Umbilical cord (tissue), 2 donors: ENCODE results near the gene SOBP. TPM values are rescaled to one million over a fixed set of nuclear protein-coding genes. Genes with fewer than 3 reads are reported as not detected.

Experiments used
- DNase-seq: peaks from one replicate; pipeline ENCODE4 v3.0.0-alpha.2; 2015; ENCODE audit warnings: low spot score
- total RNA-seq: library from RNA; depleted of rRNA; stranded (reverse); fragments of >200 nt; gene quantifications from one replicate; pipeline ENCODE4 v1.2.3, GENCODE V29; 2014; ENCODE audit warnings: low replicate concordance; ENCODE audit not compliant: insufficient read depth

SOBP gene
- total RNA-seq, 1 donor from 2014 or later, result 29.6 TPM

DNA sequence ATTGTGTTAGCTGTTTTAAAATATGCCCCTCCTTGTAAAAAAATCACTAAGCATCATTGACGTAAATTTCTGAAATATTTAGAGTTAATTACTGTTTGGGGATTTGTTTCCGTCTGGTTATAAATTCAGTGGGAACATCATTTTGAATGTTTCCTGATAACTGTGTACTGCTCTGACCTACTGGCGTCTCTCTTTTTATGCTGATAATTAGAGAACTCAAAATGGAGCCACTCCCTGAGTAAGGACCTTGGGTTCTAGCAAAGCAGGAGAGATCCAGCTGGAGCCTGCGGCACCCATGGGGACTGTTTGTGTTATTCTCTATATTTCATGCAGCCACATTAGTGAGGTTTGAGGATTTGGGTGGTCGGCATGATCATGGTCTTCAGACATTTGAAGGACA, 124.9 kb downstream of the SOBP start:
- no peak for DNase-seq

DNA sequence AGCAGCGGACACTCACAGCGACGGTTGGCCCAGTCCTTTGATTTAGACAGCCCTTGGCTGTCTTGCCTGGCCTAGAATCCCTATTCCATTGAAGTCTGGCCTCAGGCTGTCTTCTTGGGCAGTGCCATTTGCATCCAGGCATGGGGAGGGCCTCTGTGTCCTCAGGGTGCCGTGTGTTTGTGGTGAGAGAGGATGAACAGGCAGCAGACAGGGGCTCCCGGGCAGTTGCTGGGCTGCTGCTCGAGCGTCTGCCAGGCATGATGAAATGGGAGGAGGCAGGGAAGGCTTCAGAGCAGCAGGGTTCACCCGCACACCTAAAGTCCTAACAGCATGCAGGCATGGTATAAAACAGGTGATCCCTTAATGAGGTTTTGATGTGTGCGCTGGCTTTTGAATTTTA, 126.9 kb downstream of the SOBP start:
- no peak for DNase-seq

DNA sequence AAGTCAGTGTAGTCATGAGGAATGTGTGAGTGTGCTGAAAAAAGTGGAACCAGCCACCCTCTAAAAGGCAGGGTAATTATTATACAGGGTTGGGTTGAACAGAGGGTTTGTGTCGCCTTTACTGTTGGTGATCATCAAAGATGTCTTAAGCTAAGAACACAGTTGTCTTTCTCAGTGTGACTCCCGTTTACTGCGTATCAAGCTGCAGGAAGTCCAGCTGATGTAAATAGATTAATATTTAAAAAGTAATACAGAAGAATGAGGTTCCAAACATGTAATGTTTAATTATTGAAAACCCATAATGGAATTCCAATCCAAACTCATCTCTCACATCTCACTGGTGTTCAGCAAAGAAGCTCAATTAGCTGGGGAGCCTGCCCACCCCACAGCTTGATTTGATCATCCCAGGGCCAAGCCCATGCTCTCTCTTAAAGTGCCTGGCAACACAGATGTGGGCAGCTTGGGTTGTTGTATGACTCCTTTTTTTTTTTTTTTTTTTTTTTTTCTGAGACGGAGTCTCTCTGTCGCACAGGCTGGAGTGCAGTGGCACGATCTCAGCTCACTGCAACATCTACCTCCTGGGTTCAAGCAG, 127.5 kb downstream of the SOBP start:
- DNase-seq, result no peak

- no peak for DNase-seq
Measured at GRCh38 chr6:107618672-107619071, 128.8 kb downstream of the SOBP start.

GRCh38 chr6:107620732-107621131, 130.8 kb downstream of the SOBP start:
- no peak for DNase-seq

DNA sequence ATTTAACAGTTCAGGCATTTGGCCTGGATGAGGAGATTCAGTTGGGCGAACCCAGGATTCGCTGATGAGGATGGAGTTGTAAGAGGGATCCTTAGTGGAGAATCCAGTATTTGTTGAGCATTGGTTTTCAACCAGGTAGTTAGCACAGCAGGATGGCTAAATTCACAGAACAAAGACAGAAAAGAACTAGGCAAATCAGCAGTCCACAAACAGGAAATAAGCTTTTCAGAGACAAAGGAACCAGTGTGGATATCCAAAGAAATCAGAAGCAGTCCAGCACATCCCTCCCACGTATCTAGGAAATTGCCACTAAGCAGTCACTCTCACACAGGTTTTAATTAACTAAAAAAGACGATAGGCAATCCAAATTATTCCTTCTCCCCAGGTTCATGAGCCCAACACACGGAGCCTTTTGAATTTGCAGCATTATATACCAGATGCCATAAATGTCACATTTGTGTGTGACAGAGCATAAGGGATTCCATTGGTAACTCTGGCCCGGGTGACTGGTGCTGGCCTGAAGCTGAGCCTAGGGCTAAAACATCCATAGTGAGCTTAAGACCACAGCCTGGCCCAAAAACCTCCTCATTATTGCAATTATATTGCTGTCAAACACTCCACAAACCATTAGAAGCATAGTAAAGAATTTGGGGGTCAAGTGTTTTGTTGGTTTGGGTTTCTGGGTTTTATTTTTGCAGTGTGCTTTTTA, 131.5 kb downstream of the SOBP start:
- no peak for DNase-seq

- DNase-seq, result no peak
Measured at GRCh38 chr6:107622269-107622668, 132.4 kb downstream of the SOBP start.

- DNase-seq, result no peak
Measured at GRCh38 chr6:107624050-107624449, 134.1 kb downstream of the SOBP start.

DNA sequence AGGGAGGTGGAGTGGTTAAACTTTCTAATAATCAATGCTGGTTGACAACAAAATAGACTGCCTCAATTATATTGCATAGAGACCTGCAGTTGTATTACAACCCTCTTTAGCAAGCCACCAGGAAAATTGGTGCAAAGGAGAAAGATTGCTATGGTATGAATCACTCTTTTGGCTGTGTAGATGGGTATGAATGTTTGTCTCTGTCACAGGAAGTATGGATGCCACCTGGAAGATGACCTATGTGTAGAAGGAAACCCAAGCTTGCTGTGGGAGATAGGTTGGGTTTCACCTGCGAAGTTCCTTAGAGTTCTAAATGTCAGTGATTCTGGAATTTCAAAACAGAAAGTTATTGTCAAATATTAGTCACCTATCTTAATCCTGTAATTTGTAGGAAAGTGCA, 134.6 kb downstream of the SOBP start:
- DNase-seq, result no peak

GRCh38 chr6:107625264-107625663, 135.3 kb downstream of the SOBP start:
- no peak for DNase-seq

DNA sequence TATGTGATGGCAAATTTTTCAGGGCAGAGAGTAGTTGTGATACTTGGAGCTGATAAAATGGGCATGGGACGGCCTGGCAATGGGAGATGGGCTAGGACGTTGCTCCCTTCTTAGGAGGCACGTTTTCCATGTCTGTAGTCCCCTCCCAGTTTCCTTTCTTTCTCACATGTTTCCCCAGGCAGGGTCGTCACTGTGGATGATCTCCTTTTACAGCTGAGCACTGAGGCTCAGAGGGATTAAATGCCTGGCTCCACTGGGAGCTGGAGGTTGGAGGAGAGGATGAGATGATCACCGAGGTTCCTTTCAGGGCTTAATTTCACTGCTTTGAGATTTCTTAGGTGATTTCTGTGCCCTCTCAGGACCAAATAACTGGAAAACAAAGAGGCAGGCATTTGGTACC, 136.7 kb downstream of the SOBP start:
- no peak for DNase-seq

- no peak for DNase-seq
Measured at GRCh38 chr6:107627969-107628368, 138.1 kb downstream of the SOBP start.

GRCh38 chr6:107628878-107629277, 139.0 kb downstream of the SOBP start:
- DNase-seq, result no peak

GRCh38 chr6:107629548-107630129, 139.7 kb downstream of the SOBP start:
- DNase-seq, result no peak

DNA sequence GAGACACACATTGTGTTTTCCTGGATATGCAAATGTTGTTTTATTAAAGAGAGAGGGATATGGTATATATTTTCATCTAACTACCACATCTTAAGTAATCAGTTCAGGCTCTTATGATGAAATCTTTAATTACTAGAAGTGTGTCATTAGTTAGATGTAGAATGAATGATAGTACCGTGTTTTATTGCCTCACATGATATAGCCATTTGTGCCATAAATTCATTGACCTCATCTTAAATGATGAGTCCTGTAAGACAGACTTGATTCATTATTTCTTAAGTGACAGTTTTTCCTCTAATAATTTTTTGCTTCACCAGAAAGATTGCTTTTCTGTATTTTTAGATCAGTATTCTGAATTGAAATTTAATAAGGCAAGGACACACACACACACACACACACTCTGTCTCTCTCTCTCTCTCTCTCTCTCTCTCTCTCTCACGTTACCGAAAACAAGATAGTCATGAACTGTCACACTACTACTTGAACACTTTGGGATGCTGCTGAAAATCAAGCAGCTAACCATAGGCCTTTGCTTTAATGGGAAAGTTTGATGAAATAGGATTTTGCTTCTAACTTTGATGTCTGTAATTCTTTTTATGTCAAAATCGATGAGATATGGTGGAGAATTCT, 140.5 kb downstream of the SOBP start:
- DNase-seq, result no peak

DNA sequence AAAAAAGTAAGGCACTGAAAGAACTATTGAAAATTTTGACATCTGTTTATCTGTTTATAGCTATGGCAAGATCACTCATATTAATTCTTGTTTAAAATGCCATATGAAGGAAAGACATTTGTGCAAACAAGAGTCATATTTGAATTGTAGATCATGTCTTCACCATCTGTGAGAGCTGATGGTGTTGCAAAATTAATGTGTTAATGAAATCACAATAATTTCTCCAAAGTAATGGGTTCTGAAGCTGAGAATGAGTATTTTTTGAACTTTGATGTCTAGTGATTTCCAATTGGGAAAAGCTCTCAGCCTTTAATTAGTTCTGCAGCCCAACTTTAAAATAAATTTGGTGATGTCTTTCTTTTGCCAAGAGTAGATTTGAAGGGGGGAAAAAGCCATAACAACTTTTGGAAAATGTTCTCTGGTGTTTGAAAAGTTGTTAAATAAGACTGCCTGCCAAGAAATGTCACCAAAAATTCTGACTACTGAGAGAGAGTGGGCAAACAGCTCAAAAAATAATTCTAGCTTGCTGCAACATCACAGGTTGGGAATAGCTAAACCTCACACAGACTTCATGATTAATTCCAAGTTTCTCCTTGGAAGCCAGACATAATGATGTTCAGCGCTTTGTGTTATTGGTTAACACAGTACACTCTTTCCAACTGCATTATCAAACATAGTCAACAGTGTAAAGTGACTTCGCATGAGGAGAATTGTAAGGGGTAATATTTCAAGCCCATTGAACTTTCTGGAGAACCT, 142.6 kb downstream of the SOBP start:
- DNase-seq, result no peak

- no peak for DNase-seq
Measured at GRCh38 chr6:107633680-107634323, 143.9 kb downstream of the SOBP start.

DNA sequence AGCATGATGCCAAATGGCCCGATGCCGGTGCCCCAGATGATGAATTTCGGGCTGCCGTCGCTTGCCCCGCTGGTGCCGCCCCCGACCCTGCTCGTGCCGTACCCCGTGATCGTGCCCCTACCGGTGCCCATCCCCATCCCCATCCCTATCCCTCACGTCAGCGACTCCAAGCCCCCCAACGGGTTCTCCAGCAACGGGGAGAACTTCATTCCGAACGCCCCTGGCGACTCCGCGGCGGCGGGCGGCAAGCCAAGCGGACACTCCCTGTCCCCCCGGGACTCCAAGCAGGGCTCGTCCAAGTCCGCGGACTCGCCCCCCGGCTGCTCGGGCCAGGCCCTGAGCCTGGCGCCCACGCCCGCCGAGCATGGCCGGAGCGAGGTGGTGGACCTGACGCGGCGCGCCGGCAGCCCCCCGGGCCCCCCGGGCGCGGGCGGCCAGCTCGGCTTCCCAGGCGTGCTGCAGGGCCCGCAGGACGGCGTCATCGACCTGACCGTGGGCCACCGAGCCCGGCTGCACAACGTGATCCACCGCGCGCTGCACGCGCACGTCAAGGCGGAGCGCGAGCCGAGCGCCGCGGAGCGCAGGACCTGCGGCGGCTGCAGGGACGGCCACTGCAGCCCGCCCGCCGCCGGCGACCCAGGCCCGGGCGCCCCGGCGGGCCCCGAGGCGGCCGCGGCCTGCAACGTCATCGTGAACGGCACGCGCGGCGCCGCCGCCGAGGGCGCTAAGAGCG, 144.6 kb downstream of the SOBP start:
- no peak for DNase-seq

GRCh38 chr6:107635057-107635515, 145.2 kb downstream of the SOBP start:
- no peak for DNase-seq

GRCh38 chr6:107636486-107636885, 146.6 kb downstream of the SOBP start:
- DNase-seq, result no peak
